HG02678 (cell line): ENCODE measurements around the gene GNB1L.

ENCODE experiments used
- ATAC-seq: cut with Tn5 transposase; IDR thresholded peaks from one replicate; pipeline ENCODE4 v1.9.1; 2021; ENCODE audit warnings: mild to moderate bottlenecking, moderate library complexity; ENCODE audit not compliant: unreplicated experiment

Gene GNB1L

DNA sequence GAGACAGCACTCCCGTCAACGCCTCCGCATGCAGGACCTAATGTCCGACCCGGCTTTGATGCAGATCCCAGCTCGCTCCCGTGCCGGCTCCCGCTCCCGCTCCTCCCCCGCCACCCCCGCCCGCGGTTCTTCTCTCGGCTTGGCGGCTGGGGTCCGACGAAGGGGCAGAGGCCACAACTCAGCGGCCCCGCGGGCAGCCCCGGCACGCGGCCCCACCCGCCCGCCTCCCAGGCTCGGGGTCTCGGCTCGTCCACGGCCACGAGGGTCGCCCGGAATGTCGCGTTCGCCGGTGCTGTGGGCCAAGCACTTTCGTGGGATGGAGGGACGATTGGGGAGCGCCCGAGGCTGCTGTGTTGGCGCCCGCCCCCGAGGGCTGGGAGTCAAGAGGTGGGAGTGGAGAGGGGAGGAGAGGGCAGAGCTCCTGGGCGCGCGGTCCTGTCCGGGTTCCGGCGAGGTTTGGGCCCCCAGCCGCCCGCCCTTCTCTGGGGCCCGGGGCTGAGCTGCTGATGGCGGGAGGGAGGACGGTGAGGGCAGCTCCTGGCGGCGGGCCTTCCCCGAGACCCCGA is 99.4 kb downstream of the GNB1L start:
- ATAC-seq: no peak

DNA sequence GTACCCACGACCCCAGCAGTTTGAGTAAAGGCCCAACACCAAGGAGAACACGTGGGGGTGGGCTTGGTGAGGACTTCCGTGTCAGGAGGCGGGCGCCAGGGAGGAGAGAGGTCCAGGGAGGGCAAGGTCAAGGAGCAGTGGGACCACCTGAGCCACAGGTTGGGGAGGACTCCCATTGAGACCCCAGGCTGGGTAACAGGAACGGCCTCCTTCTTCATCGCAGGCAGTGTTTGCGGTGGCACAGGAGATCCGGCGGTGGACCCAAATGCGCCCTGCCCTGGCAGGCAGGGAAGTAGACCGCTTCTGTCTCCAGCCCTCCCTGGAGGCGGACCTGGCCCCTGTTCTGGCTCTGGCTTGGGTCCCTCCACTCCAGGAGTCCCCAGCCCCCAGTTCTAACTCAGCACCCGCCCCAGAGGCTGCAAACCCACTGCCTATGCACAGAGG is 100.0 kb downstream of the GNB1L start:
- ATAC-seq: no peak

DNA sequence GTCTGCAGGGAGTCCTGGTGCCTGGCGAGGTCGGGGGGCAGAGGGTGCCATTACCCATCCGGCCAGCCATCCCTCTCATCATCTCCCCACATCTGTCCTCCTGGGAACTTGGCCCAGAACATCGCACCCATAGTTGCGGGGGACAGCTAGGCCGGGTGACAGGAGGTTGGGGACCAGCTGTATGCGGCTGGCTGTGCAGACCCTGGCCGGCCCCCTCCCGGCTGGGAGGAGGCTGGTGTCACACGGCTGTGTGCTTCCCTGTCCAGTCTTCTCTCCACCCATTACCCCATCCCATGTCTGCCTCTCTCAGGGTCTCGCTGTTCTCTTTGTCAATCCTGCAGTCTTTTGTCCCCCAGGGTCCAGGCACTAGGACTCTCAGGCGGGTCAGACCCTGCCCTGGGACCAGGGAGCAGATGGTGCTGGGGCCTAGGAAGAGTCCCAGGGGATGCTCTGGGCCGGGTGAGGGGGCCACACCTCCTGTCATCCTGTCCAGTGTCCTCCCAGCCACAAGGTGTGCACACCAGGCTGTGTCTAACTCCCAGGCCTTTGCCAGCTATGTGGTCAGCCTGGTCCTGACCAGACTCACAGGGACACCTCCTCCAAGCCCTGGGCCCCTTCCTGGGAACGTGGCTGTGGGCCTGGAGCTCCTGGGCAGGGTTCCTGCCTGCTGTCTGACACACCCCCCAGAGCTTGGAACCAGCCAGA is 100.5 kb downstream of the GNB1L start:
- ATAC-seq: no peak

DNA sequence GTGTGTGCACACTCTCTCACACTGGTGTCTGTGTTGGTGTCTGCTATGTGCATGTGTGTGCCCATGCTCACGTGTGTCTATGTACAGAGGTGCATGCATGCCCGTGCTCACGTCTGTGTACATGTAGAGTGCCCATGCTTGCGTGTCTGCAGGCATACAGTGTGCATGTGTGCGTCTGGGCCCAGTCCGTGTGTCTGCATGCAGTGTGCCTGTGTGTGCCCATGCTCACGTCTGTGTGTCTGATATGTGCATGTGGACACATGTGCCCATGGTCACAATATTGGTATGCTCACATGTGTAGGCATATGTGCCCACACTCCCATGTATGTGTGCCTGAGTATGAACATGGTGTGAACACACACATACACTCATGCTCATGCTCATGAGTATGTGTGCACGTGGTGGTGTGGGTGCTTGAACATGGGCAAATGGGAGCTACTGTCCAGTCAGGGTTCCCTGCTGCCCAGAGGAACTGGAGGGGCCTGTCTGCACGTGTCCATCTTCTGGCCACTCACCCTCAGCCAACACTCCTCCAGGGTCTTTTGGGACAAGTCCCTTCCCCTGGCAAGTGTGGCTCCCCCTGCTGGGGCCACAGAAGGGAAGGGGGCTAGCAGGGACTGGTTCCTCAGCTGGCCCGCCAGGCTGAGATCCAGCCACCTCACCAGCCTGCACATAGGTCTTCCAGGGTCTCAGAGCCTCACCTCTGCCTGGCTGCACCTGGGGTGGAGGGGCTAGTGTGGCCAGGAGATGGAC is 101.4 kb downstream of the GNB1L start:
- ATAC-seq: no peak

DNA sequence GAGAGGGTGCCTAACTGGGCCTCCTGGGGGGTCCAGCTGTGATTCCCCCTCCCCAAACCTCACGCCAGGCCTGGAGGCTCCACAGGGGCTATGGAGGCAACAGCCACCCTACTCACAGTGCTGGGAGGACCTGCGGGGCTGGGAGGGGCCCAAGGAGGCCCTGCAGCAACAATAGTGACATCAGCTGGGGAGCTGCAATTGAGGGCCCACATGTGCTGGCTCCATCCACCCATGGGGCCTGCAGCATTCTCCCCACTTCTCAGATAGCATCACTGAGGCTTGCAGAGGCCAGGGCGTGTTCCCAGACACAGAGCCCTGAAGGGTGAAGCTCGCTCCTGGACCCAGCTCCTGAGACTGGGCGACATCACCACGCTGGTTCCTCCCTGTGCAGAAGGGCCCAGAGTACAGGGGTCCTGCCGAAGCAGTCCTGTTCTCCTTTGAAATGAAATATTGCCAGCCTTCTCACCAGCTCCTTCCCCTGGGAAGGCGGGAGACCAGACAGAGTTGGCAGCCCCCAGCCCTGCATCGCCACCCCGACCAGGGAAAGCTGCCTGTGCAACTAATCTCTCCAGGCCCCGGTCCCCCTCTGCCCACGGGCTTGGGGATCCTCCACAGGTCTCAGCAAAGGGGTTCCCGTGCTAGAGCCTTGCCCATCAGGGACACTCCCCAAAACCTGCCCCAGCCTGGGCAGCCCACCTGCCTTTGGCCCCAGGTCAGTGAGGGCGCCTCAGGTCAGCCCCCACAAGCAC is 103.0 kb downstream of the GNB1L start:
- ATAC-seq: no peak

DNA sequence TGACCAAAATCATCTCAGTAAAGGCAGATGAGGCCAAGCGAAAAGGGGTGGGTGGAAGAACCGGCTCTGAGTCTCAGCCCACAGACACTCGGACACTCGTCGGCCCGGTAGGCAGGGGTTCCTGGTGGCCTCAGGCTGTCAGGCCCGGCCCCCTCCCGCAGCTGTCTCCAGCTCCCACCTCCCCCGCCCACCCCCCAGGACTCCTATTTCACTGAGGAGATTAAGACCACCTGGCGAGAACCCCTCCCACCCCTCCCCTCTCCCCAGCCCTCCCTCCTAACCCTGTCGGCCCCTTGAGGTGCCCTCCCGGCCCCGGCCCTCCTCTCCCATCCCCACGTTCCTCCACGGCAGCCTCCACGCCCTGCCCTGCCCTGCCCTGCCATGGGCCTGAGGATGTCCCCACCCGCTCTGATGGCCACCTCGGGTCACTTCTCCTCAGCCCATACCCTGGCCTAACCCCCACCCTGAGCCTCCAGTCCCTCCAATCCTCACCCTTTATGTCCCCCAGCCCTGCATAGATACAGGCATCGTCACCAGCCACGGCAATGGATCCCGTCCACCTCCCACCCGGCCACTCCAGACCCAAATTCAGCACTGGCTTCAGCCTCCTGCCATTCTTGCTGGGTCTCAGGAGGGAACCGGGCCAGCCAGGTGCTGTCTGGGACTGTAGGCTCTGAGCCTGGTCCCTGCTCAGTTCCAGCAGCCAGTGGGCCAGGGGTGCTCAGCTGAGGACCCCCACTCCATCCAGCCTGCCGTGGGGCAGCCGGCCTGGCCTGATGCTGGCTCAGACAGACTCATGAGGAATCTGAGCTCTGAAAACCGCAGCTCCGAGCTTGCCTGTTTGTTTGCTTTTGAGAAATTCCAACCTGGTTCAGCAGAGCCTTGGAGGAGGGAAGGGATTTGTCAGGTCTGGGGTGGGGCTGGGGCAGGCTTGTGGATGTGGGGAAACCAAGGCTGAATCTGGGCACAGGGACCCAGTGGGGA is 103.9 kb downstream of the GNB1L start:
- ATAC-seq: no peak

DNA sequence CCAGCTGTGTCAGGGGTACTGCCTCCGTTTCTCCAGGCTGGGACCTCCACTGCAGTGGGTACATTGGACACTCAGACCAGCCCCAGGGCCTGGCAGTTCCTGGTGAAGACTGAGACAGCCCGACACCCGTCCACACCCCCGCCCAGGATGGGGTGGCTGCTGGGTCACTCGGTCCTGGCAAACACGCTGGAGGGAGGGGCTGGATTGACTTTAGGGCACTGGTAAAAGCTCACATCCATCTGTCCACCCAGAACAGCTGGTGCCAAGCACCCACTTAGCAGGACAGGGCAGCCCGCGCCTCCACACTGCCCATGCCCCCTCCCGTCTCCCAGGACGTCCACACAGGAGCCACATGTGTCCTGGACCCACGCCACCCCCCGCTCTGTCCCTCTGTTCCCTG is 104.8 kb downstream of the GNB1L start:
- no peak for ATAC-seq

DNA sequence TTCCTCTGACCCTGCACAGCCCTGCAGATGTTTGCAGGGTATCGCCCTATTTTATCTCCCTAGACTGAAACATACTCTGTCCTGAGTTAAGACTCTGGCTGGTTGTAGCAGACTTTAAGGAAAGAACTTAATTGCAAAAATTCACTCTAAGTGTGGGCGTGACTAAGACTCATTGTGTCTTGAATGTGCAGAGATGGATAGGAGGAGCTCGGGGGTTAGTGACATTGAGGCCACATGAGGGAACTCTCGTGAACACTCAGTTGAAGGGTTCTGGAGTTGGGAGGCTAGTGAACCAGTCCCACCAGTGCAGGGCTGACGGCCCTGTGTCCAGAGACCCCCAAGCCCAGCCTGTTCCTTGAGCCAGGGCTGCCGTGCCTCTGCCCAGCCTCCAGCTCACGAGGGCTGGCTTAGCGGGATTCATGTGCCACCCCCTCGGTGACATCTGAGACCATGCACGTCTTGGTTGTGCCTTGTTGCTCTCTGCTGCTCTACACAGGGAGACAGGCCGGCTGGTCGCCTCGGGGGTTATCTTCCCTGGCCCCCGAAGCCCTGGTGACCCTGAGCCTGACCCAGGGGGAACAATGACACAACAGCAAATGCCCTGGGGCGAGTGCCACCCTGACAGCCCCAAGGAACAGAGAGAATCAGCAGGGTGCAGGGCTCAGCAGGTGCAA is 105.5 kb downstream of the GNB1L start:
- no peak for ATAC-seq

DNA sequence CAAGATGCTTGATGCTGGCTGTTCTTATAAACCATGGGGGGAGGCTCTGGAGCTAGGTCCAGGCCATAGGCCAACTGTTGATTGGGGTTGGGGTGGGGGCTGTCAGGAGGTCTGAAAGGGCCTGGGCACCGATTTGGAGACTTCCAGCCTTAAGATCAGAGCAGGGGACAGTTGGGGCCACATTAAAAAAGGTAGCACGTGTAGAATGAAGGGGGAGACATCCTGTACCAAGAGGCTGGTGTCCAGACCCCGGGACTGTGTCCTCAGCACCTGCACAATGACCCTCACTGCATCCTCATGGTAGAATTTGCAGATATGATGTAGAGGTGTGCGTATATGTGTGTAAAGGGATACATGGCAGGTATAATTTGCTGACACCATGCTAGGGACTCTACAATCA is 106.5 kb downstream of the GNB1L start:
- no peak for ATAC-seq

DNA sequence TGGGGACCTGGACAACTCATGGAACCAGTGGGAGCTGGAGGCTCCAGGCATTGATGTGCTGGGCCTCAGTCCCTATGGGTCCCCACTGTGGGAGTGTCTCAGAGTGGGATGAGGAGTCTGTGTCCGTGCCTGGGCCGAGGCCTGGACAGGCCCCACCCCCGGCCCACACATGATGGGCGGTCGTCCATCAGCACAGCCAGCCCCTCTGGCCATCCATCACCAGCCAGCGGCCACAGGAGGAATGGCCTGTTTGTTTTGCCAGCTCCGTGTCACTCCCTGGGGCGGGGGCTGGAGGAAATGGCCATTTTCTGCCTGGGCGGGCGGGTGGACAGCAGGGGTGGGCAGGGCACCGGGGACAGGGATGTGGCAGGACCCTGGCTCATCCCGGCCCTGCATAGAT is 107.1 kb downstream of the GNB1L start:
- ATAC-seq: no peak

DNA sequence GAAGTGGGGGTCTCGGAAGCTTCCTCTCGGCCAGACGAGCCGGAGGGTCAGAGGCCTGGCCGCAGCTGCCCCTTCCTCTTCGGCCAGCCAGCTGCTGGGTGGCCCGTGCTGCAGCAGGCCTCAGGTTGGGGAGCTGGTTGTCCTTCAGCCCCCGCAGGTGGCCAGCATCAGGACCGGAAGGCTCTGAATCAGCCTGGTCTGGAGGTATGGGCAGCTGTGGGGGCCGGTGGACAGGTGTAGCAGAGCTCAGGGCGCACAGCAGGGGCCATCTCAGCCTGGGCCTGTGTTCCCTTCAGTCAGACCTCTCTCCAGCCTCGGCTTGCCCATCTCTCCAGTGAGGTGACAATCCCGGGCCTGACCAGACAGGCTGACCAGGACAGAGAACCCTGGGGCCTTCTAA is 107.9 kb downstream of the GNB1L start:
- no peak for ATAC-seq

DNA sequence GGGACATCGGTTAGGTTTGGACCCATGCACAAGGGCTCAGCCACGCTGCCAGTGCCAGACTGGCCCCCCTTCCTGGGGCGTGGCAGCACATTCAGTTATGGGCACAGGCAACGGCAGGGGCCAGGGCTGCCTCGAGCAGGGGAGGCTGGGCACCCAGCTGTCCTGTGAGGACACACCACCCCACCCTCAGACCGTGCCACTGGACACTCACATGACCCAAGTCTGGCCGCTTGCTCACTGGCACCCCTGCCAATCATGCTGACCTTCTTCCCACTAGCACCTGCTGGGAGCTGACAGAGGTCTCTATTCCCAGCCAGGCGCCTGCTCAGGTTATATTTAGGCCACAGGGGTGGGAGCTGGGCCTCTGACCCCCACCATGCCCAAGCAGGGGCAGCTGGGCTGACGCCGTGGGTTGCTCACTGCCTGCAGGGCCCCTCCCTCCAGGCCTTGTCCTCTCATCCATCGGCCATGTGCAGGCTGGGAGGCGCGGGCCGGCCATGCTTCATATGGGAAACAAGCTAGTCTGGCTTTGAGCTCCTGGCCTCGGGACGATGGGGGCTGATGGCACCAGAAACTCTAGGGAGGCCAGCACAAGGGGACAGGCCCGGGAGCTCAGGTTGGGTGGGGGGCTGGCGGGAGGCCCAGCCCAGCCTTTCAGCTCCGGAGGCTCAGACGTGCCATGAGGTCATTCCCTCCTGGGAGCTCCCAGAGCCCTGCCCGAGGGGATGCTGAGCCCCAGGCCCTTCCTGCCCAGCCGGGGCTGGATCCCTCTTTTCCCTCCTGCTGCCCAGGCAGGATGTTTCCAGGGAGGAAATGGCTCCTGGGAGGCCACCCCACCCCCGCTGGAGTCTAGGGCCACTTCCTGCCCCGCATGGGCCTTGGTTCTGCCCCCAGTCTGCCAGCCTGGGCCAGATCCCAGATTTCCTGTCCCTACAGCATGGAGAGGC is 109.2 kb downstream of the GNB1L start:
- no peak for ATAC-seq

DNA sequence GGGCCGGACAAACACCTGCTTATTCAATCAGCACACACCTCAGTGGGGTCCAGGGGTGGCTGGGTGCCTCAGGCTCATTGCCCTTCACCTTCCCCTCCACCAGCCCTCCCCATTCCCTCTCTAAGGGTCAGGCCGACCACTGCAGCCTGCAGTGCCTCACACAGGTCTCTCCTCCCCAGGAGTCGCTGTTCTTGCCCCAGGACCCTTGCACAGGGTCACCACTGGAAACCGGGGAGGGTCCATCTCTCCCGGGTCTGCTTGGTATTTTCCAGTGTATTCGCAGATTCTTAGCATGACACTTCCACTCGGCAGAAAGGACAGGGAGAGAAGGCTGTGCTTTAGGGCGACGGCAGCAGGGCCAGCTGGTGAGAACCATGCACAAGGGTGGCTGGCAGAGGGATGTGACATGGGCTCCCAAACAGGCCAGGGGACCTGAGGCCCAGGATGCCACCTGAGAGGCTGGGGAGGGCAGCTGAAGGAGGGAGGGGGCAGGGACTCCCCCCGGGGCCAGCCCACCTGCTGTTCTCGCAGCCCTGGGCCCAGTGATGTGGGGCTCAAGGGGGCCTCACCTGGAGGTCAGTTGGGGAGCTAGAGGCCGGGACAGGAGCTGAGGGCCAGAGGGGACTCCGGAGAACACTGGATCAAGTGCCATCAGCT is 110.2 kb downstream of the GNB1L start:
- ATAC-seq: no peak

DNA sequence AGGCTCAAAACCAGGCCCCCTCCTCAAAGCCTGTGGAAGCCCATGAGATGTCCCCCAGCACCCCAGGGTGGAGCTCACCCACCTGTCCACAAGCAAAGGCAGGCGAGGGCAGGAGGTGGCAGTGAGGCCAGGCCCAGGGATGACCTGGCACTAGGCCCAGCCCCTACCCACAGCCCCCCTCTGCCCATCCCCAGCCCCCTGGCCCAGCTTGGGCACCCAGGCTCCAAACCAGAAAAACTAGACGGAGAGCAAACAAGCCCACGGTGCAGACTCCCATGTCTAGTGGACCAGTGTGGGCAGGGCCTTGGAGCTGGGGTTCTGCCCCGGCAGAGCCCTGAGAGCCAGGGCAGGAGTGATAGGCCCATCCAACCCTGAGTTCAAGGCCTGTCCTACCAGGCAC is 111.0 kb downstream of the GNB1L start:
- no peak for ATAC-seq

DNA sequence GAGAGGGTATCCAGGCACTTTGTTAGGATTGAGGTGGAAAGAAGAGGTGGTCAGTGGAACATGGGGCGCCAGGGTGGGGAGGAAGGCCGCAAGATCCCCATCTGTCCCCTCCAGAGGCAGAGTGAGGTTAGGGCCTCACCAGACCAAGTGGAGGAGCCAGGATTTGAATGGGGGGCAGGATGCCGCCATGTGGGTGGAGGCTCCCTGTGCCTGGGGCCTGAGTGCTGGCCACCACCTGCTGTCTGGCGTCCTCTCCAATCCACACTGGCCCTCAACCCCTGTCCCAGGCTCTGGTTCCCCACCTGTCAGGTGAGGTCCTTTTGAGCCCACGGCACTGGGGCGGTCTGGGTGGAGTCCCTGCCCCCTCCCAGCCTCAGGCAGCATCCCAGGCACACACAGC is 111.6 kb downstream of the GNB1L start:
- no peak for ATAC-seq

DNA sequence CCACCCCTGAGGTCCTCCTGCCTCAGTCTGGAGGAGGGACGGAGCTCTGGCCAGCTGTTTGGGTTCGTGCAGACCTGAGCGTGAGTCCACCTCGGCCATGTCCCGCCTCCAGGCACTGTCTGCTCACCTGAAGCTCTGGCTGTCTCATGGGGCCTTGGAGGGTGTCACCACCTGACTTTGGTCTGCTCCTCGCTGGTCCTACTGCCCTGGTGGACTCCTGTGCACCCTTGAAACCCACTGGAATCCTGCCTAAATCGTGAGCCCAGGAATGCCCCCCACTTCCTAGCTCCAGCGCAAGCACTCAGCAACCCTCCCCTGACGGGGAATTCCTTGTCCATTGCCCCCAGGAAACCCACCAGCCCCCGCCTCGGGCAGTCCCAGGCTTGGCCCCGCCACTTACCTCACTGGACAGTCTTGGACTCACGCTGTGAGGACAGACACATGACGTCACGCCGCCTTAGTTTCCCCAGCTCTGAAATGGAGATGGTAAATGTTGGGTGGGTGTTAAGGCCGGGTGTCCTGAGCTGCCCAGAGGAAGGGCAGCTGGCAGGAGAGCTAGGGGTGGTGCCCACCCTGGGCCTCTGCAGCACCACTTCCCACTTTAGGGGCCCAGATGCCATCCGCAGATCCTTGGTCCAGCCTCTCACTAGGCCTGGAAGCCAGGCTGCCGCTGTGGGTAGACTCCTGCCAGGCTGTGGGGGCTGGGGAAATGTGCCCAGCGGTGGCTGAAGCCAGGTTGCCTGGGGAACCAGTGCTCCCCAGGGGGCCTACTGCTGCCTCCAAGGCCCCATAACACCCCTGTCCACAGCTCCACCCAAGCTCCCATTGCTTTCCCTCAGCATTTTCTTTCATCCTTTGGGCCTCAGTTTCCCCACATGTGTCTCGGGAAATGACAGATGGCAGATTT is 112.3 kb downstream of the GNB1L start:
- no peak for ATAC-seq

DNA sequence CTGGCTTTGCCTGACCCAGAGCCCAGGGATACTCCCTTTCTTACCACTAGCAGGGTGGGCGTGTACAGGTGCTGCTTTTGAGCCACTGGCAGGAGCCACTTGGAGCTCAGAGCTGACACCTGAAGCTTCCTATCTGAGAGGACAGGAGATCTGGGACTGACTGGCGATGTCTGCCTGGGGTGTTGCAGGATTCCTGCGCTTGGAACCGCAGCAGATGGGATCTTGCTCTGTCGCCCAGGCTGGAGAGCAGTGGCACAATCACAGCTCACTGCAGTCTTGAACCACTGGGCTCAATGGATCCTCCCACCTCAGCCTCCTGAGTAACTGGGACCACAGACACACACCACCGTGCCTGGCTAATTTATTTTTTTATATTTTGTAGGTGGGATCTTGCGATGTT is 113.6 kb downstream of the GNB1L start:
- no peak for ATAC-seq
